AG04449 (cell line): ENCODE results near the gene IRF8.

Experiments
- CTCF ChIA-PET: fragments of 350-600 bp; formaldehyde crosslinking; extraction: SDS; loops from one replicate; lab custom pipeline; 2021; ENCODE audit warnings: antibody characterized with exemption; lab: Yijun Ruan, JAX
- POLR2A ChIA-PET: fragments of 400-600, 350-600 bp; formaldehyde crosslinking; extraction: SDS; loops from one replicate; lab custom pipeline; 2020; ENCODE audit warnings: antibody characterized with exemption, inconsistent platforms; lab: Yijun Ruan, JAX
- DNase-seq: peaks from one replicate; pipeline ENCODE4 v3.0.0-alpha.2; 2010; ENCODE audit warnings: low read depth, low spot score
- H3K4me3 ChIP-seq: 2 replicates; pipeline ENCODE4 v1.5.1; 2011; ENCODE audit warnings: low read depth, mild to moderate bottlenecking, control low read depth, low read length
- CTCF ChIP-seq: IDR thresholded peaks from one replicate; pipeline ENCODE4 v1.5.1; 2011; ENCODE audit warnings: mild to moderate bottlenecking, moderate library complexity, low read length, control low read depth, inconsistent platforms; ENCODE audit not compliant: insufficient read depth; ENCODE audit errors: missing control alignments

IRF8 gene

GRCh38 chr16:85948616-85949265, 49.8 kb downstream of the IRF8 start:
- H3K4me3 ChIP-seq: no peak overlapping the region
- DNase-seq: no peak
- TF ChIP-seq CTCF: no peak
- ChIA-PET CTCF (interaction anchor here (1.1 kb wide), 1 partner anchor 128 kb away, joined by 3 read pairs; no protein-coding TSS in a partner anchor), POLR2A (no interaction called here)

GRCh38 chr16:85950136-85950918, 51.4 kb downstream of the IRF8 start:
- ChIA-PET POLR2A (no interaction called here), CTCF (interaction anchor here (1.1 kb wide), 1 partner anchor 129 kb away, joined by 3 read pairs; no protein-coding TSS in a partner anchor)
- no peak for TF ChIP-seq CTCF
- no peak overlapping the region for H3K4me3 ChIP-seq
- no peak for DNase-seq

GRCh38 chr16:85952197-85952596, 53.2 kb downstream of the IRF8 start:
- no peak for DNase-seq
- ChIA-PET POLR2A (no interaction called here), CTCF (interaction anchor here (1.0 kb wide), 1 partner anchor 133 kb away, joined by 3 read pairs; no protein-coding TSS in a partner anchor)
- H3K4me3 ChIP-seq: no peak overlapping the region
- TF ChIP-seq CTCF: no peak

GRCh38 chr16:85952811-85953210, 53.8 kb downstream of the IRF8 start:
- no peak overlapping the region for H3K4me3 ChIP-seq
- ChIA-PET CTCF (interaction anchor here (0.7 to 1.0 kb wide), 2 partner anchors 14 to 134 kb away, joined by 3 read pairs; no protein-coding TSS in a partner anchor), POLR2A (no interaction called here)
- DNase-seq: no peak
- TF ChIP-seq CTCF: no peak

- no peak for DNase-seq
- ChIA-PET POLR2A (no interaction called here), CTCF (no interaction called here)
- no peak overlapping the region for H3K4me3 ChIP-seq
- TF ChIP-seq CTCF: no peak
Observed at GRCh38 chr16:85954927-85955519, 56.1 kb downstream of the IRF8 start.

- H3K4me3 ChIP-seq: no peak overlapping the region
- no peak for TF ChIP-seq CTCF
- ChIA-PET POLR2A (no interaction called here), CTCF (no interaction called here)
- no peak for DNase-seq
Observed at GRCh38 chr16:85955566-85955965, 56.6 kb downstream of the IRF8 start.
